Colonic mucosa (tissue), 4 donors: ENCODE measurements around the gene ANKS1B. TPM values are rescaled to one million over a fixed set of nuclear protein-coding genes. Genes with fewer than 3 reads are reported as not detected.
"Not testable (repeated sequence)": the region's sequence is repeated elsewhere in the genome, so short reads cannot be mapped to it uniquely, and the experiment has no call there.

Experiments used
- DNase-seq: peaks from one replicate; pipeline ENCODE4 v3.0.0-alpha.2; 2020
- H3K27ac ChIP-seq: fragments of 200-600 bp; one replicate; pipeline ENCODE4 v1.8.0; 2021
- H3K27me3 ChIP-seq: fragments of 200-600 bp; one replicate; pipeline ENCODE4 v1.8.0; 2021
- H3K36me3 ChIP-seq: fragments of 200-600 bp; one replicate; pipeline ENCODE4 v1.8.0; 2021
- H3K4me1 ChIP-seq: fragments of 200-600 bp; one replicate; pipeline ENCODE4 v1.8.0; 2021; ENCODE audit warnings: mild to moderate bottlenecking
- H3K4me3 ChIP-seq: fragments of 200-600 bp; one replicate; pipeline ENCODE4 v1.8.0; 2021
- H3K9ac ChIP-seq, 2 donors: one replicate each; pipeline ENCODE4 v1.7.0; 2013; ENCODE audit warnings: control low read depth in 2 of 2, low read depth in 2 of 2, low read length in 2 of 2
- H3K9me3 ChIP-seq: fragments of 200-600 bp; one replicate; pipeline ENCODE4 v1.8.0; 2021
- intact Hi-C: fragments of 100-400 bp; cut with DNase I; formaldehyde crosslinking; loops from one replicate; pipeline ENCODE4 v1.14.1; 2022
- total RNA-seq, 2 donors: library from RNA; stranded (reverse); fragmentation: NEBNext Ultra II Directional in 1 of 2; extraction: Animal tissue kit (Norgen Biotek cat#: 25700) in 1 of 2; gene quantifications; one replicate each; pipeline ENCODE4 v1.2.1, GENCODE V29; 2021
- TF ChIP-seq, protein P1 (sequence below): fragments of 200-600 bp; IDR thresholded peaks from one replicate; pipeline ENCODE4 v1.8.0; 2022; ENCODE audit warnings: antibody characterized with exemption, mild to moderate bottlenecking
- donor health status: healthy.
- donor health status: DM: no; HTN: no; CAD: no.
- donor health status: DM: no; HTN: no; CAD: no.

ANKS1B gene
- total RNA-seq, 2 donors from 2014 or later: 1.7 to 3.3 TPM

DNA sequence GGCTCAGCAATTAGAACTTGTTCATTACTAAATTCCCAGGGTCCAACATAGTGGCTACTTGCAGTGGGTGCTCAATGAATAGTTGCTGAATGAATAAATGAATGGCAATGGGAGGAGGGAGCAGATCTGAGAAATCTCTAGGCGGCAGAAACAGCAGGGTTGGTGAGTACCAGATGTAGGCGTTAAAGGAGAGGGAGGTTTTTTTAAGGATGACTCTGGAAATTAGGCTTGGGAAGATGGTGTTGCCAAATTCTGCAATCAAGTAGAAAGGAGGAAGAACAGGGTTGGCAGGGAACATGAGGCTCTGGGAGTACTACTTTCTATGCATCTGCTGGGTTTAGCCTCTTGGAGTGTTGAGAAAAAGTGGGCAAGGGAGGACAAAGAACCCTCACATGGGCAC, 1132.6 kb downstream of the ANKS1B start:
- intact Hi-C loops: no loop called here
- TF ChIP-seq, protein P1, sequence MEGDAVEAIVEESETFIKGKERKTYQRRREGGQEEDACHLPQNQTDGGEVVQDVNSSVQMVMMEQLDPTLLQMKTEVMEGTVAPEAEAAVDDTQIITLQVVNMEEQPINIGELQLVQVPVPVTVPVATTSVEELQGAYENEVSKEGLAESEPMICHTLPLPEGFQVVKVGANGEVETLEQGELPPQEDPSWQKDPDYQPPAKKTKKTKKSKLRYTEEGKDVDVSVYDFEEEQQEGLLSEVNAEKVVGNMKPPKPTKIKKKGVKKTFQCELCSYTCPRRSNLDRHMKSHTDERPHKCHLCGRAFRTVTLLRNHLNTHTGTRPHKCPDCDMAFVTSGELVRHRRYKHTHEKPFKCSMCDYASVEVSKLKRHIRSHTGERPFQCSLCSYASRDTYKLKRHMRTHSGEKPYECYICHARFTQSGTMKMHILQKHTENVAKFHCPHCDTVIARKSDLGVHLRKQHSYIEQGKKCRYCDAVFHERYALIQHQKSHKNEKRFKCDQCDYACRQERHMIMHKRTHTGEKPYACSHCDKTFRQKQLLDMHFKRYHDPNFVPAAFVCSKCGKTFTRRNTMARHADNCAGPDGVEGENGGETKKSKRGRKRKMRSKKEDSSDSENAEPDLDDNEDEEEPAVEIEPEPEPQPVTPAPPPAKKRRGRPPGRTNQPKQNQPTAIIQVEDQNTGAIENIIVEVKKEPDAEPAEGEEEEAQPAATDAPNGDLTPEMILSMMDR: no peak
- Histone ChIP-seq H3K4me3 (no peak overlapping the region), H3K36me3 (no peaks in the 10 kb centered on the region), H3K4me1 (no peaks in the 10 kb centered on the region), H3K9me3 (no peaks in the 10 kb centered on the region), H3K9ac (no peak overlapping the region), H3K27ac (no peak overlapping the region), H3K27me3 (no peaks in the 10 kb centered on the region)
- DNase-seq: no peak

DNA sequence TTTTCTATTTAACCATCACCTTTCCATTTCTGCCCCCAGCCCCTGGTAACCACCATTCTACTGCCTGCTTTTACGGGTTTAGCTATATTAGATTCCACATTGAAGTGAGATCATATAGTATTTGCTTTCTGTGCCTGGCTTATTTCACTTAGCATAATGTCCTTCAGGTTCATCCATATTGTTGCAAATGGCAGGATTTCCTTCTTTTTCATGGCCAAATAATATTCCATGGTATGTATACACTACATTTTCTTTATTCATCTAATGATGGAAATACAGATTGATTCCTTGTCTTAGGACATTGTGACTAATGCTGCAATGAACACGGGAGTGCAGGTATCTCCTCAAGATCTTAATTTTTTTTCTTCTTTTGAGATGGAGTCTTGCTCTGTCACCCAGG, 1137.5 kb downstream of the ANKS1B start:
- DNase-seq: no peak
- H3K9me3 ChIP-seq: no peaks in the 10 kb centered on the region
- H3K36me3 ChIP-seq: no peaks in the 10 kb centered on the region
- intact Hi-C loops: no loop called here
- H3K4me1 ChIP-seq: no peaks in the 10 kb centered on the region
- H3K27ac ChIP-seq: no peak overlapping the region
- no peak overlapping the region for H3K9ac ChIP-seq
- no peaks in the 10 kb centered on the region for H3K27me3 ChIP-seq
- TF ChIP-seq, protein P1: no peak
- no peak overlapping the region for H3K4me3 ChIP-seq

GRCh38 chr12:98845957-98846356, 1138.8 kb downstream of the ANKS1B start:
- Histone ChIP-seq H3K9me3 (no peaks in the 10 kb centered on the region), H3K4me1 (no peaks in the 10 kb centered on the region), H3K27me3 (no peaks in the 10 kb centered on the region), H3K4me3 (no peak overlapping the region), H3K36me3 (no peaks in the 10 kb centered on the region), H3K27ac (no peak overlapping the region), H3K9ac (no peak overlapping the region)
- DNase-seq: no peak
- intact Hi-C loops: no loop called here
- TF ChIP-seq, protein P1: no peak

- no peaks in the 10 kb centered on the region for H3K4me1 ChIP-seq
- intact Hi-C loops: no loop called here
- DNase-seq: no peak
- H3K27me3 ChIP-seq: no peaks in the 10 kb centered on the region
- no peaks in the 10 kb centered on the region for H3K9me3 ChIP-seq
- no peak overlapping the region for H3K4me3 ChIP-seq
- TF ChIP-seq, protein P1: no peak
- H3K27ac ChIP-seq: no peak overlapping the region
- no peaks in the 10 kb centered on the region for H3K36me3 ChIP-seq
- H3K9ac ChIP-seq: no peak overlapping the region
These were observed 1144.4 kb downstream of the ANKS1B start for GRCh38 chr12:98840325-98840724.

DNA sequence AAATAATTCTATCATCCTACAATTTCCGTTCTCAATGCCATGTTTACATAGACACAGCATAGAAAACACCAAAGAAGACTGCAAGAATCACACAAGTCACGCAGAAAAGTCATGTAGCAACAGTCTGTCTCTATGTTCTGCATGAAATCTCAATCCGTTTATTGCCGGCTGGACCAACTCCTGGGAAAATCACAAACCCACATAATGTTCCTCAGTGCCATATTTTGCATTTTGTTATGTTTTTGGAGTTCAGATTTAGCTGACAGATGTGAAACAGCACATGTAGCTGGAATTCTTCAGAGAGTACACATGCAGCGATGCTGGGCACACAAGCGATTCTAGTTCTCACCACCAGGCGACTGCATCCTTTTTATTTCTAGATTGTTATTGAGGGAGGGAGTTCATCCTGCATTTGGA, 1146.5 kb downstream of the ANKS1B start:
- TF ChIP-seq, protein P1: no peak
- Histone ChIP-seq H3K27me3 (no peaks in the 10 kb centered on the region), H3K4me1 (no peaks in the 10 kb centered on the region), H3K4me3 (no peak overlapping the region), H3K36me3 (no peaks in the 10 kb centered on the region), H3K27ac (no peak overlapping the region), H3K9me3 (no peaks in the 10 kb centered on the region), H3K9ac (no peak overlapping the region)
- intact Hi-C loops: no loop called here
- DNase-seq: no peak

DNA sequence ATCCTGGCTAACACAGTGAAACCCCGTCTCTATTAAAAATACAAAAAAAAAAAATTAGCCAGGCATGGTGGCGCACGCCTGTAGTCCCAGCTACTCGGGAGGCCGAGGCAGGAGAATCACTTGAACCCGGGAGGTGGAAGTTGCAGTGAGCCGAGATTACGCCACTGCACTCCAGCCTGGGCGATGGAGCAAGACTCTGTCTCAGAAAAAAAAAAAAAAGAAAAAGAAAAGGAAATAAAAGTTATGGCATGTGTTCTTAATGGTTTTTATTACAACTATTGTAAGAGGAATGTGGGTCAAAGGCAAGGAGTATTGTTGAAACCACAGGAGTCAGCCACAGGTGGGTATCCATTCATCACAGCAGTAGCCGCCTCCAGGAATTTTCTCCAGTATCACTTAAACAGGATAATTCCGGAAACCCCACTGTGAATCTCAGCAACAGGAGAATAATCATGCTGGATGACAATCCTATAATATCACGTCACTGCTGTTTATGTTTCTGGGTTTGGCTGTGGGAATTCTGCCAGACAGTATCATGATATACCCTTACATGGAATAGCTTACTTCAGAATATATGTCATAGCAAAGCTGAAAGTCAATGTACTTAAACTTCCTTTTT, 1147.5 kb downstream of the ANKS1B start:
- H3K4me3 ChIP-seq, DNase-seq, intact Hi-C loops, H3K9me3 ChIP-seq, H3K4me1 ChIP-seq, H3K36me3 ChIP-seq, H3K9ac ChIP-seq, H3K27ac ChIP-seq, H3K27me3 ChIP-seq: not testable (repeated sequence)
